Fibroblast of skin of left biceps (primary cell): Measurements from ENCODE around the gene ACVR1.
"Not testable (repeated sequence)": the region's sequence is repeated elsewhere in the genome, so short reads cannot be mapped to it uniquely, and the experiment has no call there.

ENCODE experiments used
- DNase-seq, 2 experiments: peaks; one replicate each; pipeline ENCODE4 v3.0.0-alpha.2; 2013; ENCODE audit warnings: low read depth in 2 of 2

Gene ACVR1

DNA sequence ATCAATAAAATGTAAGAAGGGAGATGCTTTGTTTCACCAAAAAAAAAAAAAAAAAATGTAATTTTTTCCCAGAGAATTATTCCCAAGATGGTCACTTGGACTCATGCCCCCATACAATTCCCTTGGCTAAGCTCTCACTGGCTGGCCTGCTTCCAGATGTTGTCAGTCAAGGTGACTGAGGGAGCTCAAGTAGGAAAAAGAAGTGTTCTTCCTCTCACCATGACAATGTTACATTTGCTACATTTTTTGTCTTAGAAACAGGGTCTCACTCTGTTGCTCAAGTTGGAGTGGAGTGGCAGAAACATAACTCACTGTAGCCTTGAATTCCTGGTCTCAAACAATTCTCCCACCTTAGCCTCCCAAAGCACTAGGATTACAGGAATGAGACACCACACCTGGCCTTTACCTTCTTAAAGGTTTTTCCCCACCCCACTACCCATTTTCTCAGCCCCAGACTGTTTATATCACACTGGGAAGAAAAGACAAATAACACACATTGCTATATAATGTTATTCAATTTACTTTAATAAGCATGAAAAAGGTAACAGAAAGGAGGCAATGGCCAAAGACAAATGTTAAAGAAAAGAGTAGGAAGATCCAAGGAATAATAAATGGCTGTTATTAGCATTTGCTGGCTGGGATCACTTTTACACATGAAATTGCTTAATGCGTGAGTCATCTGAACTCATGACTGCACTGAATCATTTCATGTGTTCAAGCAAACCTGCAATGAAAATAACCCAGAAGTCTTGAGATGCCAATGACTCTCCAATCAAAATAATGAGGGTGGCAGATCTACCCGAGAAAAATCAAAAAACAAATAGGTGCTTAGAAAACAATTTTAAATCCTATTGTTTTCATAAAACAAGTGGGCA lies 45.2 kb downstream of the ACVR1 start:
- peak; percentile 58 to 69 for DNase-seq

DNA sequence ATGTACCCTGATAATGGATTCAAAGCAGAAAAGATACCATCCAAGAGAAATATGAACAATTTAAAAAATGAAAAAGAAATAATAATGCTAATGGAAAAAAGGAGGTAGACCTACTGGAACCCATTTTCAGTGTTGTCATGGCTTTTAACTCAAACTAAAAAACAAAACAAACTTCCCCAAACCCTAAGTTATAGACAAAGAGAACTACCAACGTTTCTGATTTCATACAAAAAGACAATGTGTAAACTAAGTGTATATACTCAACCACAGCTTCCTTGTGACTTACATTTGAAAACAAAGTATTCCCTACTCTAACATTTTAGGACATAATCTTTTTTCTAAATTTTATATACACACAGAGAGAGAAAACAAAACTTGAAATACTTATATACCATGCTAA lies 45.9 kb downstream of the ACVR1 start:
- DNase-seq, result no peak

DNA sequence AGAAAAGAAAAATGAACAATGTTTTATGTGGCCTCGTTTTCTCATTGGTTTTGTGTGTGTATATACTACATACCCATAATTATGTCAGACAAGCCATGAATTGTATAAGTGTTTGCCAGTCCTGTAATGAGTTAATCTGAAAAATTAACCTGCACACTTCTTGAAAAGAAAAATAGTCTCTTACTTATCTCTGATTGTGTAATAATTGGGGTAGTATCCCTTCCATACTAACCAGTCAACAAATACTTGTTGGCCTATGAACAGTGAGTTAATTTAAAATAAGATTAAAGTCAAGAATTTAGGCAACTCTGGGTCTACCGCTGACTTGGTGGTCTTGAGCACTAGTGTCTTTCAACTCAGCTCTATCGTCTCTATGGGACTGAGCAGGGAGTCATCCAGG lies 48.8 kb downstream of the ACVR1 start:
- DNase-seq, result no peak

DNA sequence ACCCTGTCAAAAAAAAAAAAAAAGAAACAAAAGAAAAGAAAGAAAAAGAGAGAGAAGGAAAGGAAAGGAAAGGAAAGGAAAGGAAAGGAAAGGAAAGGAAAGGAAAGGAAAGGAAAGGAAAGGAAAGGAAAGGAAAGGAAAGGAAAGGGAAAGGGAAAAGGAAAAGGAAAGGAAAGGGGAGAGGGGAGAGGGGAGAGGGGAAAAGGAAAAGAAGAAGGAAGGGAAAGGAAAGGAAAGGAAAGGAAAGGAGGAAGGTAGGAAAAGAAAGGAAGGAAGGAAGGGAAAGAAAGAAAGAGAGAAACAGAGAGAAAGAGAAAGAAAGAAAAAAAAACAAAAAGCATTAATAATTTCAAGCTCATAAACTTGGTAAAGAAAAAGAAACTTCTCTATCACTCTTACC lies 49.5 kb downstream of the ACVR1 start:
- not testable (repeated sequence) for DNase-seq

DNA sequence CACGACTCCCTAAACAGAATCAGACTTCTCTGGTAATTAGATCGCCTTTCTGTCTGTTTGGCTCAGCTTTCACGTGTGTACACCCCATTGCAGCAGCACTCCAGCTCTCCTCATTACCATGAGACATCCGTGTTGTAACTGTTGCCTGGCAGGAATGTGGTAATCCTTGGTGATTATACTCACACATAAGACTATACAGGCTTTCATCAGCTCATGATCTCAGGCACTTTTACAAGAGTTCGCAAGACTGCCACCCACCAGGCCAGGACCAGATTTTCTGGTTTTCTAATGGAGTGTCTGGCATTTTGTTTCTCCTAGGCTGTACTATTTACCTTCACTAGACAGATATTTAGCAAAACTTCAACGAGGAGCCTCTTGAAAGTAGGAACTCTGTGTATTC lies 50.2 kb downstream of the ACVR1 start:
- DNase-seq, result peak in 1 of 2 experiments; percentile 55

DNA sequence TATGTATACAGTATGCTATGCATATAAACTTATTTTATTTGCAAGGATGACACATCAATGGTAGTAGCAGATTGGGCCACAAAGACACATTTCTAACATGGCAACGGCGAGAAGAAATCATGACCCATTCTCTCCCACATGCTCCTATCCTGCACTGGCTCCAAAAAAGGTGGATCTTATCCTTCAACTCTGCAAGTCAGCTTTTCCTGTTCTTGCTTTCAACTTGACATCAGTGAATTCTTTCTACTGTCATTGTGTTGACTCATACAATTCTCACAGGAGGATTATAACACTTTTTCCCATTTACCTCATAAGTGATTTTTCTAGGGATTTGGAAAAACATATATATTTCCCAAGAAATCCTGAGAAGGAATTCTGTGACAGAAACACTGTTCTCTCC lies 53.1 kb downstream of the ACVR1 start:
- DNase-seq, result no peak

DNA sequence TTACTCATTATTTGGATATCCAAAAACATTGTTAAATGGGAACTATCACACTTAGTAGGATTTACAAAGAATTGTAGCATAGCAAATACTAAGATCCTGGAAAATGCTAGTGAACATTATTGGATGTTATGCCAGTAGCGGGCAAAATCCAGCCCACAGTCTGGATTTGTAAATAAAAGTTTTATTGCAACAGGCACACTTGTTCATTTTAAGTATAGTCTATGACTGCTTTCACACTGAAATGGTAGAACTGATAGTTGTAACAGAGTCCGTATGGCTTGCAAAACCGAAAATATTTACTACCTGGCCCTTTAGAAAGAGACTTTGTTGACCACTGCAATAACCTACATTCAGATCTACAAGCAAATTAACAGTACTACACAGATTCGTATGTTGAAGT lies 53.6 kb downstream of the ACVR1 start:
- no peak for DNase-seq

DNA sequence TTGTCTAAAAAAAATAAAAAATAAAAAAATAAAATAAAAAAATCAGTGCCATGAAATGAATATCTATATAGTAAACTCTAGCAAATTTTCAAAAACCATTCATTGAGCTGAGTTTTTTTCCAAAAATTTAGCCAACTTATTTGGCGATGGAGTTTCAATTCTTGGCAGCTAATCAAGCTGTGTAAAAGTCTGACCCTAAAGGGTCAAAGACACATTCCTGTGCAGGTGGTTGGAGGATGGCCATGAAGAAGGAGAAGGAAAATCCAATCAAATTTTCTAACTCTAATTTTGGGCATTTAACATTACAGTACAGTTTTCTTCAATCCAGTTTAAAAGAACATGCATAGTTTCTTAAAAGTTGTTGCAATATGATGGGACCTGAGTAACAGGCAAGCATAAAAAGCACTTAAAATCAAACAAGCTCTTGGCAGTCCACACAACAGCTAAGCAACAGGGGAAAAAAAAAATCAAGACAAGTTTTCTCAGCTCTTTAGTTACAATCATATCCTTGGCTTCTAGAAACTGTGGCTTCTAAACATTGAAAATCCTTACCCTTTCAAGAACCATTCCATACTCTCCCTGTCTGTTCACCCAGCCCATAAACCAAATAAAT lies 54.5 kb downstream of the ACVR1 start:
- no peak for DNase-seq

DNA sequence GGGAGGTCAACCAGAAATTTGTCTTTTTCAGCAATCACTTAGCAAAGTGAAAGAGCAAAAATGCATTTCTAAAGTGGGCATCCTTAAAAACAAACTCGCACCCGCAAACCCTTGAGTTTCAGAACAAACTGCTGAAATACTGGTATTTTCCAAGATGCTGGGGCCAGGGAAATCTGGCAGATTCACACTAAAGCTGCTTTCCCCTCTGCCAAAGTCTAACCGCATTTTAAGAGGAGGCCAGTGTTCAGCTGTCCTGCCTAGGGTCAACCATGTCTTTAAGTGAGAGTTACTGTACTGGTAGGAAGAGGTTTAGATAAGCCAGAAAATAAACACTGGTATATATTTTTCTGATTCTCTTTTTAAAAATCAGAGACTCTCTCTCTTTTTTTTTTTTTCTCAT lies 55.9 kb downstream of the ACVR1 start:
- DNase-seq, result no peak

DNA sequence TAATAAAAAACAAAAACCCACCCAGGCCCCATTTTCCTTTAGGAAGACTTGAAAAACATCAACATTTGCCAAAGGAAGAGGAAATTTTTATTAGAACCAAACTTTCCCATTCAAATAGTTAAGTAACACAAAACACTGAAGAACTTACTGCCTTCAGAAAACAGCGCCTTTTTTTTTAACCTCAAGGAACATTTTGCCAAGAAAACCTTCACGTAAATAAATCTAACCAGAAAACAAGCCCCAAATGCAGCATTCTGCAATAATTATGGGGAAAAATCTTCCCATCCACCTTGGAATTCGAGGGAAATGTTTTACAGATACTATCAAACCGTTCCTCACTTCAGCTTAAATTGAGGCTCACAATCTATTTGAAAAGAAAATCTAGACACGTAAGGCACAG lies 56.4 kb downstream of the ACVR1 start:
- DNase-seq, result no peak

DNA sequence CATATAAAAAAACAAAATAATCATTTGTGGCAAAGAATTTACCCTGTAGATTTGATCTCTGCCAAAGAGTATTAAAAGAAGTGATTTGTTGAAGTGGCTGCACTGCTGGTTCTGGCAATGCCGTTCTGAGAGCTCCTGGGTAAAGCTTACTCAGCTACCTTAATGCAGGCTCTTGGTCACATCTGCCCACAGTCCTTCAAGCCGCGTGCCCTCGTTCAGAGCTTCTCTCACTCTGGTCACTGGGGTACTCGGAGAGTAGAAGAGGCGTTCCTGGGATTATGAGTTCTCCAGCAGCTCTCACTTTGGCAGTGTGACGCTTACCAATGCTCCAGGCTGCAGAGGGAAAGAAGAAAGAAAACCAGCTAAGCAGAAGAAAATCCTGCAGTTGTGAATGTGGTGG lies 57.9 kb downstream of the ACVR1 start:
- DNase-seq, result no peak

DNA sequence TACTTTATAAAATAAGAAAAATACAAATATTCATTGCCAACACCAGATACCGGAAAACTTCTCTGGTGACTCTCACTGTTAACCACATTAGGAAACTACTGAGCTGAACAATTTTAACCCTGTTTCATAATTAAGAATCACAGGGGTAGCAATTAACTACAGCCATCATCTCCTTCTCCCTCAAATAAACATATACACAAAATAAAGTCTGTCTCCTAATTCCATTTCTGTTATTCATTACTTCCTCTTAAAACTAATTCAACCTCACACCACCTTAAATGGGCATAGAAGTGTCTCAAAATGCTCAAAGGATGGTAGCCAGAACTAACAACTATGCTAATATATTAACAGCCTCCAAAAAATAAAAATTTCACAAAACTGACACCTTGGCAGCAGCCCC lies 60.7 kb downstream of the ACVR1 start:
- DNase-seq, result no peak

DNA sequence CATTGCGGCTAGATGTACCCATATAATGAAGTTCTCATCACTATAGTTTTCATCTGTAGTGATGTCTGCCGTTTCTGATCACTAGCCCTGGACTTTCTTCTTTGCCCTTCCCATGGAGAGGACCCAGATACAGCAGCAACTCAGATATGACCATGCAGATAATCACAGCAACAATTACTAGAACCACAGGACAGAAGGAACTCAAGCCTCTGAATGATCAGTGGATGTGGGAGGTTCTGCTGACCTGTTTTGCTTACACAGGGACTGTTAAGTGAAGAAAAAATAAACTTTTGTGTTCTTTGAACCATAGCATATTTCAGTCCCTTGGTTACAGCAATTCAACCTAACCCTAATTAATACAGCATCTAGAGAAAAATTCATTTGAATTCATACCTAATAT lies 62.7 kb downstream of the ACVR1 start:
- DNase-seq, result no peak

DNA sequence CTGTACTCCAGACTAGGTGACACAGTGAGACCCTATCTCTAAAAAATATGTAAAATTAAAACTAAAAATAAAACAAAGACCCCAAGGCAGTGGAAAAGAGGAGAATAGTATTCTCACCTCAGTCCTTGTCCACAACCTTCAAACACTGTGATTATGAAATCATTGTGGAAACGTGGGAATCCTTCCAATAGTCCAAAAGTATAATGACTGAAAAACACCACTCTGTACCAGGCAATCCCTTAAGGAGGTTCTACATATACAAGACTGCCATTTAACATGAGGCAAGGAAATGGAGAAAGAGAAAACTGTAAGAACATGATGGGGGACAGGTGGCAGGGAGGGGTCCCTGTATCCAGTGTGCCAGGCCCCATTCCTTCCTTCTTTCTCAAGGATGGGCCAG lies 66.1 kb downstream of the ACVR1 start:
- no peak for DNase-seq

DNA sequence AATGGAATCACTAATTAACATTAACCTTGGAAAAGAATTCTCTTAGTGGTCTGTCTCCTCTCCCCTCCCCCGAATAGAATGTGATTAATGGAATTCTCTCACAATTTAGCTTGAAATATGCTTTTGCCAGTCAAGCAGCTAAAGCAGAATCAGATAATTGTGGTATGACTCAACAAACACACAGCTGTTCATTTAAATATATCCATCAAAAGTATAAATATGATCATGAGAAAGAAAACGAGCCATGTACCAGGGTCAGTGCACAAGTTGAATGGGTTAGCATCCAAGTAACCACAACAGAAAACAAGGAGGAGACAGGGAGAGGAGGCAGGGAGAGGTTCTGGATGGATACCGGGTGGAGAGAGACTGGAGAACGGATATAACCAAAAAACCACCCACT lies 66.9 kb downstream of the ACVR1 start:
- DNase-seq, result no peak

DNA sequence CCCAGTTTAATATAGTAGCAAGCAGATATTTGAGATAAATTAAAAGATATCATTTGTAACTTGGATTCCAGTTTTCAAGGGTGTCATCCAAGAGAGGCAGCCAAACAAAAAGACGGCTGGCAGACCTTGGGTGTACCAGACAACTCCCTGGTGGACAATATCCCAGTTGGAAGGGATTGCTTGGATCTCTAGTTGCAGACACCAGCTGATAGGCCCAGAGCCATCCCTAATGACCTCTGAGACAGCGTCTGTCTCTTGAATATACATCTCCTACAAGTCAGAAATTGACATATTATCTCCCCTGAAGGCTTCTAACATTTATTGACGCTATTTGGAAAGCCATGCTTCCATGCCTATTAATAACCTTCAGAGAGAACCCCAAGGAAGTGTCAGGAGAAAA lies 67.7 kb downstream of the ACVR1 start:
- DNase-seq, result no peak

DNA sequence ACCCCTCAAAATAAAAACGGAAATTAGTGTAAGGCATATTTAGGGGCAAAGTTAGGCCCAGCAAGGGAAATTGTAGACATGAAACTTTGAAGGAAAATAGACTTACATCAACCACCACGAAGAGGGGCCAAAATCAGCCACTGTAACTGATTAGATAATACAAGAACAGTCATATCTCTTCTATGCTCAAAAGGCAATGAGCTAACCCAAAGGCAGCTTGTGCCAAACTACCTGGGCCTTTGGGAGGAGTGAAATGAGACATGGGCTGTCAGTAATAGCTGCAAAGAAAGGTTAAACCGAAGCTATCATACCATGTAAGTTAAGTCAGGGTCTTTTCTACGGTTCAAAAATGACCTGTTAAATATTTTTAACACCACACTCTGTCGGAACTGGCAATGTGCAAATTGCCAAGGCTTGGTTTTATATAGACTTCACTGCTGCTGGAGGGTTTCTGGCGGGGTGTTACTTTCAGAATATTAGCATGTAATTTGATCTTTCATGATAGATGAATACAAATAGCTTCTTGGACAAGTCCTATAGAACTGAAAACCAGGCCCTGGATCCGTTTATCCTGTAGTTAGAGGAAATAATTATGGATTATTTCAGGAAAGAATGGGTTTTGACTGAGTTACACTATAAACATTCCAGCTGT lies 69.6 kb downstream of the ACVR1 start:
- DNase-seq, result no peak

DNA sequence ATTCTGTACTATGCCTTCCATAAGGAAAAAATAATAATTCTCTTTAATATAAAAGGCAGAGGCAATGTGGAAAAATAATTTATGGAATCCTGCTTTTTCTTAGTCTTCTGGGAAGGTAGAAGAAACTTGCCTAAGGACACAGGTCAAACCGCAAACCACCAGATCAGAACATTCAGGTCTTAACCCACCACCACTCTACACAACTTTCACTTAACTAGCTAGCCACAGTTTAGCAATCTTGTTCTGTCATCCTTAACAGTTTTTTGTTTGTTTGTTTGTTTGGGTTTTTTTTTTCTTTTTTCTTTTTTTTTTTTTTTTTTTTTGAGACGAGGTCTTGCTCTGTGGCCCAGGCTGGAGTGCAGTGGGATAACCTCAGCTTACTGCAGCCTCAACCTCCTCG lies 70.6 kb downstream of the ACVR1 start:
- no peak for DNase-seq

DNA sequence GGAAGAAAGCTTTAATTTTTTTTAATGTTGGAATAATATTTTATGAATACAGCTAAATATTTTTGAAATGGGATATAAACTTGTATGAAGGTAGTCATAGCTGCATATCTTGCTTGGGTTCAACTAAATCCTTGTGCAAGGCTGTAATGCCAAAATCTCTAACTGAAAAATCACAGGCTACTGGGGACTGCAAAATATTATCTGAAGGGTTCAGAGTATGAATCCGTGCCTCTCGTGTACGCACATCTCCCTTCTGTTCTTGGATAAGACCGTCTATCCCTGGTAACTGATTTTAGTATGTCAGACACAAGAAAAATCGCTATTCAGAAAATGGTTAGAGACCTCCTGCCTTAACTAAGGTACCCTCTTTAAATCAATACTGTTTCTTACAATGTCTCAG lies 71.8 kb downstream of the ACVR1 start:
- no peak for DNase-seq

DNA sequence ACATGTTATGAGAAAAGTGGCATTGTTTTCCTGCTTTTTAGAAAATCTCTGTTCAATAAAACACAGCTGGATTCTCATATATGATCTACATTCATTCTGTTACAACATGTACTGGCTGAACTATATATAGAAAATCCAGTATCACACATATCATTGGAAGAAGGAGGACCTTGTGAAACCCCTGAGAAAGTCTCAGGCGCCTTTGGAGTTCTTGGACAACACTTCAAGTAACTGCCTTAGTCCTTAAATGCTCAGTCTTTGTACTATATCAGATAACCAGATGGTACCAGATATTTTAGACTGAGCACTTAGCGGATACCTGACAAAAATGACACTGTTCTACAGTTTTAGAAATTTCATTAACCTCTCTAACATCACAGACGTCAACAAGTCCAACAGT lies 72.2 kb downstream of the ACVR1 start:
- DNase-seq, result no peak

DNA sequence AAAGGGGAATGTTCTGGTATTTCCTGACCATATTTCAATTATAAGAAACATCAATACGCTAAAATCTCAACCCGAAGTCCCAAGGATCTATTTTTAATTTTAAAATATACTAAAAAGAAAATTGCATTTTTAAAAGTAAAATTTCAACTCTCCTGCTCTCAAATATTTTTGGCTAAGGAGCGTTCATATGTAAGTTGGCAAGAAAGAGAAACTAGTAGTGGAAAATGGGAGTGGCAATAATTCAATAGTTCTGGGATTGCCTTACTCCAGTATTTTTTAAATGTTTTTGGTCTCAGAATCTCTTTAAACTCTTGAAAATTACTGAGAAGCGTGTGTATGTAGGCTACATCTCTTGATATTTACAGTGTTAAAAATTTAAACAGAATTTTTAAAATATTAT lies 72.7 kb downstream of the ACVR1 start:
- DNase-seq, result no peak

DNA sequence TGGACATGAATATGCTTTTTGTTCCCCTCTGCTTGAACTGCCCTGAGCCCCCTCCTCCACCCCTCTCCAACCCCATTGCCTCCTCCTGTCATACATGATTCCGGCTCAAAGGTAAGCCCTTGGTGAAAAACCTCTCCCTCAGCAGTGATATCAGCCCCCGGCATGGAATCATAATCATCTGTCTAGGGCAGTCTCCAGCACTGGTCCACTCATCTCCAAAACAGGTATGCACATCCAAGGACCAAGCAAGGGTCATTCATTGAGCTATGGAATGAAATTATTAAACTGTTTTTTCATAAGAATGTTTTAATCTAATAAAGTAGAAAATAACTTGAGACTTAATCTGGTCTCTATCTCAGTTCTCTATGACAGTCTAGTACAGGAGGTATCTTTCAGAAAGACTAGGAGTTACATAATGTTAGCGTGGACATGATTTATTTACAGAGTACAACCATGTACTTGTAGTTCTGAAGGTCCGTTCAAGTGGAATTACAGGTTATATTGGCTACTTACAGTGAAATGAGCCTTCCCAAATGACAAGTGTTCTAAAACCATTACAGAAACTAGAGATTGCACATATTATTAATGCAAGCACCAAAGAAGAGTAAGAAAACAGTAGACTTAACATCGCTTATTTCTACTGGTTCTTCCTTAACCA lies 75.2 kb downstream of the ACVR1 start:
- no peak for DNase-seq
